HepG2 (cell line): ENCODE measurements around the gene FANK1. TPM values are rescaled to one million over a fixed set of nuclear protein-coding genes. Genes with fewer than 3 reads are reported as not detected.
A peak's percentile ranks its signal among the peaks of the same experiment; 100 is the strongest.
"Not testable (repeated sequence)": the region's sequence is repeated elsewhere in the genome, so short reads cannot be mapped to it uniquely, and the experiment has no call there.

Source experiments
- DMAP1 ChIP-seq: IDR thresholded peaks from 2 replicates; pipeline ENCODE4 v1.6.1; 2016
- DRAP1 ChIP-seq: IDR thresholded peaks from 2 replicates; pipeline ENCODE4 v1.6.1; 2016; ENCODE audit warnings: missing genetic modification reagents, missing compliant biosample characterization
- ETV5 ChIP-seq: IDR thresholded peaks from 2 replicates; pipeline ENCODE4 v1.6.1; 2018; ENCODE audit warnings: missing biosample characterization, missing genetic modification reagents, inconsistent platforms, borderline replicate concordance
- FOSL2 ChIP-seq: sonication (generic); formaldehyde crosslinking; IDR thresholded peaks from 2 replicates; pipeline ENCODE4 v1.4.0; 2020; ENCODE audit warnings: missing genetic modification reagents
- FOXA3 ChIP-seq: IDR thresholded peaks from 2 replicates; pipeline ENCODE4 v1.6.1; 2016; ENCODE audit warnings: missing genetic modification reagents, missing compliant biosample characterization
- GABPB1 ChIP-seq: IDR thresholded peaks from 2 replicates; pipeline ENCODE4 v1.6.1; 2016; ENCODE audit warnings: mild to moderate bottlenecking, missing genetic modification reagents, moderate library complexity, missing compliant biosample characterization
- GATAD1 ChIP-seq: IDR thresholded peaks from 2 replicates; pipeline ENCODE4 v1.6.1; 2016; ENCODE audit warnings: missing genetic modification reagents, missing compliant biosample characterization
- GATAD2A ChIP-seq: IDR thresholded peaks from 2 replicates; pipeline ENCODE4 v1.6.1; 2016
- HDAC1 ChIP-seq: sonication (generic); formaldehyde crosslinking; IDR thresholded peaks from 2 replicates; pipeline ENCODE4 v1.5.1; 2020; ENCODE audit warnings: mild to moderate bottlenecking, missing genetic modification reagents
- HNRNPL ChIP-seq: fragments of 200-400 bp; formaldehyde crosslinking; IDR thresholded peaks from 2 replicates; pipeline ENCODE4 v1.6.1; 2017; ENCODE audit warnings: mild to moderate bottlenecking, low read depth, low read length
- IRF2 ChIP-seq: IDR thresholded peaks from 2 replicates; pipeline ENCODE4 v1.6.1; 2018; ENCODE audit warnings: missing genetic modification reagents, missing compliant biosample characterization
- ISL2 ChIP-seq: sonication (generic); formaldehyde crosslinking; IDR thresholded peaks from 2 replicates; pipeline ENCODE4 v1.5.0; 2020; ENCODE audit warnings: missing genetic modification reagents
- MED1 ChIP-seq: sonication (generic); formaldehyde crosslinking; IDR thresholded peaks from 2 replicates; pipeline ENCODE4 v1.4.0; 2020; ENCODE audit warnings: missing genetic modification reagents
- MXD1 ChIP-seq: sonication (generic); formaldehyde crosslinking; IDR thresholded peaks from 2 replicates; pipeline ENCODE4 v1.4.0; 2020; ENCODE audit warnings: mild to moderate bottlenecking, missing genetic modification reagents
- NR2F6 ChIP-seq, 2 experiments: IDR thresholded peaks; 2 replicates each; pipeline ENCODE4 v1.6.1; 2016; ENCODE audit warnings: antibody characterized with exemption in 1 of 2, mild to moderate bottlenecking in 1 of 2
- PHF20 ChIP-seq: sonication (generic); formaldehyde crosslinking; IDR thresholded peaks from 2 replicates; pipeline ENCODE4 v1.5.0; 2020; ENCODE audit warnings: mild to moderate bottlenecking, missing genetic modification reagents
- PITX1 ChIP-seq: sonication (generic); formaldehyde crosslinking; IDR thresholded peaks from 2 replicates; pipeline ENCODE4 v1.5.1; 2020; ENCODE audit warnings: mild to moderate bottlenecking, missing genetic modification reagents
- POLR2AphosphoS5 ChIP-seq: IDR thresholded peaks from 2 replicates; pipeline ENCODE4 v1.6.1; 2012; ENCODE audit warnings: low read depth, low read length
- RBFOX2 ChIP-seq: fragments of 200-400 bp; formaldehyde crosslinking; IDR thresholded peaks from 2 replicates; pipeline ENCODE4 v1.6.1; 2017; ENCODE audit warnings: low read depth, mild to moderate bottlenecking, low read length
- RBM22 ChIP-seq: fragments of 200-400 bp; formaldehyde crosslinking; optimal IDR thresholded peaks from 2 replicates; pipeline ENCODE3; 2017; ENCODE audit warnings: mild to moderate bottlenecking, low read length, moderate library complexity
- SAP130 ChIP-seq: IDR thresholded peaks from 2 replicates; pipeline ENCODE4 v1.6.1; 2016; ENCODE audit warnings: low read depth
- SIN3A ChIP-seq: IDR thresholded peaks from 2 replicates; pipeline ENCODE4 v1.6.1; 2011; ENCODE audit warnings: low read depth, mild to moderate bottlenecking, control low read depth, low read length, borderline replicate concordance
- SKI ChIP-seq: fragments of 450-650 bp; IDR thresholded peaks from one replicate; pipeline ENCODE4 v1.6.1; 2018; ENCODE audit warnings: mild to moderate bottlenecking; ENCODE audit not compliant: partially characterized antibody
- SP1 ChIP-seq, 2 experiments: fragments of 450-650 bp in 1 of 2; sonication (generic) in 1 of 2; formaldehyde crosslinking in 1 of 2; IDR thresholded peaks; 2 replicates each; pipeline versions ENCODE4 v1.4.0 to v1.6.1; 2016 to 2020; ENCODE audit warnings: missing genetic modification reagents in 1 of 2
- SPEN ChIP-seq: sonication (generic); formaldehyde crosslinking; IDR thresholded peaks from 2 replicates; pipeline ENCODE4 v1.5.1; 2020; ENCODE audit warnings: low read depth, mild to moderate bottlenecking, missing genetic modification reagents
- THAP11 ChIP-seq: IDR thresholded peaks from 2 replicates; pipeline ENCODE4 v1.6.1; 2016; ENCODE audit warnings: missing biosample characterization, missing genetic modification reagents
- ZNF205 ChIP-seq: IDR thresholded peaks from 2 replicates; pipeline ENCODE4 v1.6.1; 2018; ENCODE audit warnings: missing biosample characterization, missing genetic modification reagents
- ZNF331 ChIP-seq: sonication (generic); formaldehyde crosslinking; IDR thresholded peaks from 2 replicates; pipeline ENCODE4 v1.4.0; 2020; ENCODE audit warnings: missing genetic modification reagents
- ZNF451 ChIP-seq: sonication (generic); formaldehyde crosslinking; IDR thresholded peaks from 2 replicates; pipeline ENCODE4 v1.5.0; 2020; ENCODE audit warnings: mild to moderate bottlenecking, missing genetic modification reagents
- ZSCAN9 ChIP-seq: IDR thresholded peaks from 2 replicates; pipeline ENCODE4 v1.6.1; 2016; ENCODE audit warnings: borderline replicate concordance
- polyA plus RNA-seq, 8 experiments: library from polyadenylated mRNA; depleted of rRNA in 3 of 8; stranded (reverse) in 7 of 8; unstranded in 1 of 8; fragments of >200 nt; fragmentation: Illumina TruSeq in 4 of 8; extraction: Trizol in 4 of 8; gene quantifications; 2 replicates each; pipeline versions ENCODE4 v1.2.1 to v1.2.3, GENCODE V29; 2011 to 2016; ENCODE audit warnings: low read depth in 4 of 8, missing spikeins in 1 of 8, mixed read lengths in 1 of 8; ENCODE audit not compliant: insufficient read depth in 1 of 8
- total RNA-seq, 5 experiments: library from RNA; depleted of rRNA; stranded (reverse); fragments of >200 nt; fragmentation: Illumina TruSeq; extraction: Trizol; gene quantifications; 2 replicates each; pipeline ENCODE4 v1.2.3, GENCODE V29; 2016; ENCODE audit warnings: low read depth in 1 of 5
- TF ChIP-seq, protein P1 (sequence below): sonication (generic); formaldehyde crosslinking; IDR thresholded peaks from 2 replicates; pipeline ENCODE4 v1.5.1; 2020; ENCODE audit warnings: missing genetic modification reagents, mild to moderate bottlenecking, borderline replicate concordance

FANK1 gene
- total and polyA plus RNA-seq, 2 of the 13 experiments (the other 11 are each of a cell fraction or from before 2014, with no cell fraction given), result 0.22 TPM; not detected in 1

- TF ChIP-seq ZSCAN9 (CRISPR knock-in tag), result 0 out of 2 replicates have a peak, but pooled peaks have one; percentile 35
- 0 out of 2 replicates have a peak, but pooled peaks have one; percentile 42 for TF ChIP-seq IRF2
- TF ChIP-seq MED1 (CRISPR knock-in tag), result peak; percentile 16; the same call in 1 of the 2 replicates
- TF ChIP-seq SPEN, result peak; percentile 17; the same call in 1 of the 2 replicates
- TF ChIP-seq HNRNPL, result 0 out of 2 replicates have a peak, but pooled peaks have one; percentile 45
- peak; percentile 33 for TF ChIP-seq SKI
- TF ChIP-seq THAP11, result peak; percentile 77
- TF ChIP-seq SIN3A, result 0 out of 2 replicates have a peak, but pooled peaks have one; percentile 75
- TF ChIP-seq ZNF205 (CRISPR knock-in tag), result 0 out of 2 replicates have a peak, but pooled peaks have one; percentile 38
- not testable (repeated sequence) for TF ChIP-seq SP1, NR2F6 (IDR thresholded peaks at IDR 0.05)
- peak; percentile 15; the same call in 1 of the 2 replicates for TF ChIP-seq SP1 (CRISPR knock-in tag; IDR thresholded peaks at IDR 0.05)
- TF ChIP-seq RBFOX2, result peak; percentile 80
- TF ChIP-seq MXD1, result 0 out of 2 replicates have a peak, but pooled peaks have one; percentile 53
- TF ChIP-seq, protein P1, sequence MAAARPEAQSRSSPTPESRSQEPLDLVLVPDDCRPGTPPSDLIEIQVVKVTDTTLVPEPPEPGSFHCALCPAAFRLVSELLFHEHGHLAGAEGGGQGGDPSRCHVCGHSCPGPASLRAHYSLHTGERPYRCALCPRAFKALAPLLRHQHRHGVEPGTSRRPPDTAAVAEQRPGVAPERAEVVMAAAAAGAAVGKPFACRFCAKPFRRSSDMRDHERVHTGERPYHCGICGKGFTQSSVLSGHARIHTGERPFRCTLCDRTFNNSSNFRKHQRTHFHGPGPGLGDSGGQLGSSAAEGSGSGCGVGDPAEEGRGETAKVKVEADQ (CRISPR knock-in tag), result peak; percentile 25; the same call in 1 of the 2 replicates
- TF ChIP-seq GATAD2A, result peak; percentile 23; the same call in 1 of the 2 replicates
- peak; percentile 35 for TF ChIP-seq FOSL2 (CRISPR knock-in tag)
- peak; percentile 47; the same call in 1 of the 2 replicates for TF ChIP-seq POLR2AphosphoS5
- TF ChIP-seq PITX1 (CRISPR knock-in tag), result 0 out of 2 replicates have a peak, but pooled peaks have one; percentile 33
- TF ChIP-seq ETV5 (CRISPR knock-in tag), result peak; percentile 41; the same call in 1 of the 2 replicates
- peak; percentile 57 for TF ChIP-seq RBM22
- TF ChIP-seq ZNF451 (CRISPR knock-in tag), result peak; percentile 39; the same call in 1 of the 2 replicates
- 0 out of 2 replicates have a peak, but pooled peaks have one; percentile 50 for TF ChIP-seq DRAP1 (CRISPR knock-in tag)
- peak; percentile 65; the same call in 1 of the 2 replicates for TF ChIP-seq DMAP1 (CRISPR knock-in tag)
- peak; percentile 44; the same call in 1 of the 2 replicates for TF ChIP-seq ZNF331 (CRISPR knock-in tag)
- TF ChIP-seq FOXA3, result peak; percentile 28; the same call in 1 of the 2 replicates
- TF ChIP-seq HDAC1 (CRISPR knock-in tag), result peak; percentile 80
- peak; percentile 49; the same call in 1 of the 2 replicates for TF ChIP-seq PHF20 (CRISPR knock-in tag)
- TF ChIP-seq ISL2, result peak; percentile 24; the same call in 1 of the 2 replicates
- TF ChIP-seq SAP130, result peak; percentile 96
- peak; percentile 80 for TF ChIP-seq GATAD1
- 0 out of 2 replicates have a peak, but pooled peaks have one; percentile 47 for TF ChIP-seq NR2F6 (CRISPR knock-in tag; IDR thresholded peaks at IDR 0.05)
- TF ChIP-seq GABPB1 (CRISPR knock-in tag), result peak; percentile 78
Measured at GRCh38 chr10:125896088-125896934, at the start of gene FANK1 (continued).
